Erythroblast (primary cell): ENCODE measurements around the gene HRH3.

ENCODE experiments used
- GATA1 ChIP-seq: IDR thresholded peaks from 2 replicates; pipeline ENCODE4 v1.6.1; 2011; ENCODE audit warnings: low read depth, mild to moderate bottlenecking, control low read depth, low read length, moderate library complexity
- POLR2A ChIP-seq: IDR thresholded peaks from 2 replicates; pipeline ENCODE4 v1.6.1; 2011; ENCODE audit warnings: mild to moderate bottlenecking, low read length

GRCh38 chr20:62190639-62191411 is 29.3 kb downstream of the HRH3 start:
- TF ChIP-seq POLR2A, result no peak
- no peak for TF ChIP-seq GATA1
